ENCODE data around the gene INPP4B. TPM values are rescaled to one million over a fixed set of nuclear protein-coding genes. Genes with fewer than 3 reads are reported as not detected.

Gene INPP4B
- polyA plus RNA-seq, 1 experiment = 18.1 TPM

DNA sequence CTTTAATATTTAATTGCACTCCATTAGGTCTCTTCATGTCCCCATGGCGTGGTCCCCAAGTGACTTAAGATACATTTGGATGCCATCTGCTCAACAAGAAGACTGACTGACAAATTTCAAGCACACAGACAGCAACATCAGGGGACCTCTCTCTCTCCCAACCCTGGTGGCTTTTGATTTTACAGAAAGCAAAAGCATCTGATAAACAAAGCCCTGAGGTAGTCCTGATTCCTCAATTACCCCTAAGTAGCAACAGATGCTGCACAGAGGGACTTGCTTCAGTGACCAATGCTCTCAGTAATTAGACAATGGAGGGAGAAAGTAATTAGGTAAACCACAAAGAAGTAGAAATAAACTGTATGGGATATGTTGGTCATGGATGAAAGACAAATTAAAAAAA, 426.4 kb downstream of the INPP4B start:
- TF ChIP-seq, protein P1, sequence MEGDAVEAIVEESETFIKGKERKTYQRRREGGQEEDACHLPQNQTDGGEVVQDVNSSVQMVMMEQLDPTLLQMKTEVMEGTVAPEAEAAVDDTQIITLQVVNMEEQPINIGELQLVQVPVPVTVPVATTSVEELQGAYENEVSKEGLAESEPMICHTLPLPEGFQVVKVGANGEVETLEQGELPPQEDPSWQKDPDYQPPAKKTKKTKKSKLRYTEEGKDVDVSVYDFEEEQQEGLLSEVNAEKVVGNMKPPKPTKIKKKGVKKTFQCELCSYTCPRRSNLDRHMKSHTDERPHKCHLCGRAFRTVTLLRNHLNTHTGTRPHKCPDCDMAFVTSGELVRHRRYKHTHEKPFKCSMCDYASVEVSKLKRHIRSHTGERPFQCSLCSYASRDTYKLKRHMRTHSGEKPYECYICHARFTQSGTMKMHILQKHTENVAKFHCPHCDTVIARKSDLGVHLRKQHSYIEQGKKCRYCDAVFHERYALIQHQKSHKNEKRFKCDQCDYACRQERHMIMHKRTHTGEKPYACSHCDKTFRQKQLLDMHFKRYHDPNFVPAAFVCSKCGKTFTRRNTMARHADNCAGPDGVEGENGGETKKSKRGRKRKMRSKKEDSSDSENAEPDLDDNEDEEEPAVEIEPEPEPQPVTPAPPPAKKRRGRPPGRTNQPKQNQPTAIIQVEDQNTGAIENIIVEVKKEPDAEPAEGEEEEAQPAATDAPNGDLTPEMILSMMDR (IDR thresholded peaks at IDR 0.05; ENCODE audit: insufficient read depth, low read depth, low read length) = no peak
- Histone ChIP-seq H3K27me3 (ENCODE audit: control insufficient read depth, insufficient read depth, low read length) (no peaks in the 10 kb centered on the region), H3K36me3 (ENCODE audit: control insufficient read depth, insufficient read depth, low read length) (no peaks in the 10 kb centered on the region), H3K4me3 (ENCODE audit: low read depth, low read length) (no peak overlapping the region)
- ChIA-PET POLR2A (interaction anchor here (0.6 kb wide), 1 partner anchor 13 kb away, joined by 3 read pairs; no protein-coding TSS in a partner anchor), CTCF (interaction anchor here (1.1 kb wide), 1 partner anchor 416 kb away, joined by 3 read pairs; no protein-coding TSS in a partner anchor)
- no peak for DNase-seq (ENCODE audit: low read depth)

DNA sequence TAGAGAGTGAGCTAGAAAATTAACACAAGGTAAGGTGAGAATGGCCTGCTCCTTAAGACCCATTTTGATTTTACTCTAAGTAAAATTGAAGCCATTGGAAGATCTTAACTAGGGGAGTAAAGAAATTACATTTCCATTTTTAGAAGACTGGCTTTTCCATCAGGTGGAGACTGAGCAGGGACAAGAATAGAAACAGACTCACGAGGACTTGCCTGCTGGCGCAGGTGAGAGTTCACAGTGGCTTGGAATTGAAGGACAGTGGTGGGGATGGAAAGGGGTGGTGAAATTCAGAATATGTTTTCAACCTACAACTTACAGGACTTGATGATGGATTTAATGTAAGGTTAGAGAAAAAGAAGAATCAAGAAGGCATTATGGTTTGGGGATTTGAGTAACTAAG, 427.4 kb downstream of the INPP4B start:
- Histone ChIP-seq H3K36me3 (ENCODE audit: control insufficient read depth, insufficient read depth, low read length) (no peaks in the 10 kb centered on the region), H3K27me3 (ENCODE audit: control insufficient read depth, insufficient read depth, low read length) (no peaks in the 10 kb centered on the region), H3K4me3 (ENCODE audit: low read depth, low read length) (no peak overlapping the region)
- POLR2A ChIA-PET = no interaction called here
- TF ChIP-seq, protein P1 (IDR thresholded peaks at IDR 0.05; ENCODE audit: insufficient read depth, low read depth, low read length) = no peak
- CTCF ChIA-PET = interaction anchor here (1.1 kb wide), 1 partner anchor 417 kb away, joined by 3 read pairs; no protein-coding TSS in a partner anchor
- DNase-seq (ENCODE audit: low read depth) = no peak

DNA sequence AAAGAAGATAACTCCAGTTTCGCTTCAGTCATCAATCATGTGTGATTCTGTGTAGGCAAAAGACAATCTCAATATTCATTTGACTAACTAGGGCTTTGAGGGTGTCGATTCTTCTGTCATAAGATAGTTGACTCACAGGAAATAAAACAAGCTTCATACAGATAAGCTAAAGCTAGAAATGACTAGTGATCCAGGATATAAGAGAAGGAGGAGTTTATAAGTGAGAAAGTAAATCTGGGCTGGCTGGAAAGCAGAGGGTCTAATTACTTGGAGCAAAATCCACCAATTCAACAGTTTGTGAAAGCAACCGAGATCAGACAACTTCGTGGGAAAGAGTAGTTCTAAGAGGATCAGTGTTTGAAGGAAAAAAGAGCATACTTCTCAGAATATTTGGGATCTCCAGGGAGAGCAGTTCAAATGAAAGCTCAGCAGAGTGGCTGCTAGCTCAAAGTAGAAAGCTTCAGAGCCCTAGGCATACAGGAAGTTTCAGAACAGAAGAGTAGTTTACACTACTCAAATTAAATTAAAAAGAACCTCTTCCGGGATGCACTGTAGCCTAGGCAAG, 429.3 kb downstream of the INPP4B start:
- Histone ChIP-seq H3K27me3 (ENCODE audit: control insufficient read depth, insufficient read depth, low read length) (no peaks in the 10 kb centered on the region), H3K4me3 (ENCODE audit: low read depth, low read length) (no peak overlapping the region), H3K36me3 (ENCODE audit: control insufficient read depth, insufficient read depth, low read length) (no peaks in the 10 kb centered on the region)
- CTCF ChIA-PET = no interaction called here
- TF ChIP-seq, protein P1 (IDR thresholded peaks at IDR 0.05; ENCODE audit: insufficient read depth, low read depth, low read length) = no peak
- POLR2A ChIA-PET = interaction anchor here (0.6 kb wide), 1 partner anchor 13 kb away, joined by 4 read pairs; no protein-coding TSS in a partner anchor
- no peak for DNase-seq (ENCODE audit: low read depth)

DNA sequence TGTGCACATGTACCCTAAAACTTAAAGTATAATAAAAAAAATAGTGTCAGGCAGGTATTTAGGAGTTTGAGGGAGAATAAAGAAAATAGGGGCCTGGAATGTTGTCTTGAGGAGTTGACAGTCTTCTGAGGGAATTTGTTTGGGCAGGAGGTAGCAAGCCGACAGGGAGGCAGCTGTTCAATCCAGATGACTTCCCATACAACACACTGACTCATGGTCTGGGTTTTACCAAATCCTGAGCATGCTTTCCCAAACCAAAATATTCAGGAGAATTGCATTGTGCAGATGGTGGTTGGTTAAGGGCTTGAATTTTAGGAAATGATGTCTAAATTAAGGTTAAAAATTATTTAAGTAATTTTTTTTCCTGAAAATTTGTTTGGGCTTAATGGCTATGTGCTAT, 430.0 kb downstream of the INPP4B start:
- Histone ChIP-seq H3K27me3 (ENCODE audit: control insufficient read depth, insufficient read depth, low read length) (no peaks in the 10 kb centered on the region), H3K4me3 (ENCODE audit: low read depth, low read length) (no peak overlapping the region), H3K36me3 (ENCODE audit: control insufficient read depth, insufficient read depth, low read length) (no peaks in the 10 kb centered on the region)
- TF ChIP-seq, protein P1 (IDR thresholded peaks at IDR 0.05; ENCODE audit: insufficient read depth, low read depth, low read length) = no peak
- CTCF ChIA-PET = no interaction called here
- POLR2A ChIA-PET = no interaction called here
- DNase-seq (ENCODE audit: low read depth) = no peak

DNA sequence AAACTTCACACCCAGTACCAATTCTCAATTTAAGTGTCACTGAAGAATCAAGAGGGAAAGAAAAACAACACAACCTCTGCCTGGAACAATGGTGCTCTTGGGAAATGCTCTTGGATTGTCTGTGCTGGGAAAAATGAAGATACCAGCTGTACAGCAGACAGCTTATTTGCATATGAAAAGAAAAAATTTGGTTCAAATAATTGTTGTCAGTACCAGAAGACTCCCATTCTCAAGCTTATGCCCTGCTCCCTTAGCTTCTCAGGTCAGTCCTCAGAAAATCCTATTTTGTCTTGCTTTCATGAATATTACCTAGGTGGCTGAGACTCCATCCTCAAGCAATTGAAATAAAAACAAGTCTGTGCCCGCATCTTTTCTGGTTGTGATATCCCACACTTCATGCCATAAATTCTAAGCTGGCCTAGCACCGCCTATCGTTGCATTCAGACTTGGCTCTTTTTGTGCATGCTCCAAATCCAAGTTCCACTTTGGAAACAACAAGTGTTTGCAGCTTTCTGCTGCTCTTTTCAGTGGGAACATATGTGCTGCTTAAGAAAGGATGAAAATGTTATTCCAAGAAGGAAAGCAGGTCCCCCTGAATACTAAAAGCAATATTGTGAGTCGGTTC, 431.6 kb downstream of the INPP4B start:
- Histone ChIP-seq H3K27me3 (ENCODE audit: control insufficient read depth, insufficient read depth, low read length) (no peaks in the 10 kb centered on the region), H3K36me3 (ENCODE audit: control insufficient read depth, insufficient read depth, low read length) (no peaks in the 10 kb centered on the region), H3K4me3 (ENCODE audit: low read depth, low read length) (no peak overlapping the region)
- DNase-seq (ENCODE audit: low read depth) = no peak
- ChIA-PET POLR2A (no interaction called here), CTCF (interaction anchor here (1.6 kb wide), 1 partner anchor 61 kb away, joined by 3 read pairs; no protein-coding TSS in a partner anchor)
- TF ChIP-seq, protein P1 (IDR thresholded peaks at IDR 0.05; ENCODE audit: insufficient read depth, low read depth, low read length) = no peak
